HepG2 (cell line): ENCODE results near the gene TRIM2. TPM values are rescaled to one million over a fixed set of nuclear protein-coding genes. Genes with fewer than 3 reads are reported as not detected.

Source experiments
- ARID4A ChIP-seq: sonication (generic); formaldehyde crosslinking; IDR thresholded peaks from 2 replicates; pipeline ENCODE4 v1.5.0; 2020; ENCODE audit warnings: mild to moderate bottlenecking, missing genetic modification reagents, borderline replicate concordance
- CENPT ChIP-seq: sonication (generic); formaldehyde crosslinking; IDR thresholded peaks from 2 replicates; pipeline ENCODE4 v1.8.0; 2022; ENCODE audit warnings: low read depth, mild to moderate bottlenecking, moderate library complexity, missing genetic modification reagents
- FOSL2 ChIP-seq: sonication (generic); formaldehyde crosslinking; IDR thresholded peaks from 2 replicates; pipeline ENCODE4 v1.4.0; 2020; ENCODE audit warnings: missing genetic modification reagents
- NAIF1 ChIP-seq: sonication (generic); formaldehyde crosslinking; IDR thresholded peaks from 2 replicates; pipeline ENCODE4 v1.5.0; 2020; ENCODE audit warnings: mild to moderate bottlenecking, missing genetic modification reagents, borderline replicate concordance
- NFE2L1 ChIP-seq: sonication (generic); formaldehyde crosslinking; IDR thresholded peaks from 2 replicates; pipeline ENCODE4 v1.4.0; 2020; ENCODE audit warnings: missing genetic modification reagents, mild to moderate bottlenecking, borderline replicate concordance
- PHF20 ChIP-seq: sonication (generic); formaldehyde crosslinking; IDR thresholded peaks from 2 replicates; pipeline ENCODE4 v1.5.0; 2020; ENCODE audit warnings: mild to moderate bottlenecking, missing genetic modification reagents
- YEATS2 ChIP-seq: sonication (generic); formaldehyde crosslinking; IDR thresholded peaks from 2 replicates; pipeline ENCODE4 v1.4.0; 2020; ENCODE audit warnings: missing genetic modification reagents, borderline replicate concordance
- ZBTB40 ChIP-seq, 2 experiments: fragments of 450-650 bp in 1 of 2; sonication (generic) in 1 of 2; formaldehyde crosslinking in 1 of 2; IDR thresholded peaks; 2 replicates each; pipeline versions ENCODE4 v1.6.1 to v1.8.0; 2016 to 2022; ENCODE audit warnings: antibody characterized with exemption in 1 of 2, mild to moderate bottlenecking in 1 of 2, missing genetic modification reagents in 1 of 2
- ZFAT ChIP-seq: sonication (generic); formaldehyde crosslinking; conservative IDR thresholded peaks from 2 replicates; pipeline ENCODE4 v1.8.1; 2023; ENCODE audit warnings: missing genetic modification reagents, inconsistent platforms
- ZMAT3 ChIP-seq: sonication (generic); formaldehyde crosslinking; conservative IDR thresholded peaks from 2 replicates; pipeline ENCODE4 v1.7.0; 2021; ENCODE audit warnings: missing genetic modification reagents
- ZNF207 ChIP-seq: fragments of 450-650 bp; IDR thresholded peaks from 2 replicates; pipeline ENCODE4 v1.6.1; 2016; ENCODE audit warnings: antibody characterized with exemption, borderline replicate concordance
- polyA plus RNA-seq, 8 experiments: library from polyadenylated mRNA; depleted of rRNA in 3 of 8; stranded (reverse) in 7 of 8; unstranded in 1 of 8; fragments of >200 nt; fragmentation: Illumina TruSeq in 4 of 8; extraction: Trizol in 4 of 8; gene quantifications; 2 replicates each; pipeline versions ENCODE4 v1.2.1 to v1.2.3, GENCODE V29; 2011 to 2016; ENCODE audit warnings: low read depth in 4 of 8, missing spikeins in 1 of 8, mixed read lengths in 1 of 8; ENCODE audit not compliant: insufficient read depth in 1 of 8
- total RNA-seq, 5 experiments: library from RNA; depleted of rRNA; stranded (reverse); fragments of >200 nt; fragmentation: Illumina TruSeq; extraction: Trizol; gene quantifications; 2 replicates each; pipeline ENCODE4 v1.2.3, GENCODE V29; 2016; ENCODE audit warnings: low read depth in 1 of 5
- TF ChIP-seq, protein P1 (sequence below): sonication (generic); formaldehyde crosslinking; IDR thresholded peaks from 2 replicates; pipeline ENCODE4 v1.4.0; 2020; ENCODE audit warnings: mild to moderate bottlenecking, missing genetic modification reagents
- TF ChIP-seq, protein P2 (sequence below): sonication (generic); formaldehyde crosslinking; IDR thresholded peaks from 2 replicates; pipeline ENCODE4 v1.4.0; 2020; ENCODE audit warnings: missing genetic modification reagents

The TRIM2 gene
- total and polyA plus RNA-seq, 2 of the 13 experiments (the other 11 are each of a cell fraction or from before 2014, with no cell fraction given): 2.1 to 4.2 TPM

DNA sequence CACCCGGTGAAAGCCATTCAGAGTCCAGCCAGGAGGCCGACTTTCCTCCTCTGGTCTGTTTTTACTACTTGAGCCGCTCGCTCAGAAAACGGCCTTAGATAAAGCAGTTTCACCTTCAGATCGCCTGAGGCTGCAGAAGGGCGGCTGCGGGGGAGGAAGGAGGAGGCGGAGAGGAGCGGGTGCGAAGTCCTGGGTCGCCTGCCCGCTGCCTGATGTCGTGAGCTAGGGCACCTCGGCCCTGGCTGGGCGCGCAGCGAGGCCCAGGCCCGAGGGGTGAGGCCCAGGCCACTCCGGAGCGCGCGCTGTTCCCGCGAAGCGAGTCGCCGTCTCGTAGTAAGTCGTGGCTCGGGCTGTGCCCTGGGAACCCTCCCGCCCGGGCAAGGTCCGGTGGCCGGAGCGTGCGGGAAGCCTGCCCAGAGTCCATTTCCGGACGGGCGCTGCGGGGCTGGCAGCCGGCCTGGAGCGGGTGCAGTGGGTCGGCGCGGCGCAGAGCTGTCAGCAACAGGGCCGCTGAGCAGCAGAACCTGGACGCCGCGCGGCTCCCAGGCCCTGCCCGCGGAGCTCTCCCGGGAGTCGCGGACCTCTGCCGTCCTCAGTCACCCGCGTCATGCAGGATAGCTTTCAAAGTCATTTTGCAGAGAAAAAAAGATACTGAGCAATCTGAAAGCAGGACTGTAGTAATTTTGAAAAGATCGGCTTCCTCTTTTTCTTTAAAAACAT is 18.6 kb downstream of the TRIM2 start (continued):
- TF ChIP-seq ZBTB40 (IDR thresholded peaks at IDR 0.05): no peak
- peak; percentile 79 for TF ChIP-seq ZBTB40 (CRISPR knock-in tag; IDR thresholded peaks at IDR 0.05)
- TF ChIP-seq, protein P1, sequence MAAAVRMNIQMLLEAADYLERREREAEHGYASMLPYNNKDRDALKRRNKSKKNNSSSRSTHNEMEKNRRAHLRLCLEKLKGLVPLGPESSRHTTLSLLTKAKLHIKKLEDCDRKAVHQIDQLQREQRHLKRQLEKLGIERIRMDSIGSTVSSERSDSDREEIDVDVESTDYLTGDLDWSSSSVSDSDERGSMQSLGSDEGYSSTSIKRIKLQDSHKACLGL (CRISPR knock-in tag): peak; percentile 93; the same call in 1 of the 2 replicates
- TF ChIP-seq ZFAT: no peak
- no peak for TF ChIP-seq CENPT (CRISPR knock-in tag)
- TF ChIP-seq, protein P2, sequence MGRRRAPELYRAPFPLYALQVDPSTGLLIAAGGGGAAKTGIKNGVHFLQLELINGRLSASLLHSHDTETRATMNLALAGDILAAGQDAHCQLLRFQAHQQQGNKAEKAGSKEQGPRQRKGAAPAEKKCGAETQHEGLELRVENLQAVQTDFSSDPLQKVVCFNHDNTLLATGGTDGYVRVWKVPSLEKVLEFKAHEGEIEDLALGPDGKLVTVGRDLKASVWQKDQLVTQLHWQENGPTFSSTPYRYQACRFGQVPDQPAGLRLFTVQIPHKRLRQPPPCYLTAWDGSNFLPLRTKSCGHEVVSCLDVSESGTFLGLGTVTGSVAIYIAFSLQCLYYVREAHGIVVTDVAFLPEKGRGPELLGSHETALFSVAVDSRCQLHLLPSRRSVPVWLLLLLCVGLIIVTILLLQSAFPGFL (CRISPR knock-in tag): no peak
- TF ChIP-seq NFE2L1 (CRISPR knock-in tag): no peak
- TF ChIP-seq ZNF207: no peak
- TF ChIP-seq YEATS2 (CRISPR knock-in tag): no peak
- peak; percentile 69 for TF ChIP-seq PHF20 (CRISPR knock-in tag)
- TF ChIP-seq ARID4A: peak; percentile 81
- TF ChIP-seq FOSL2 (CRISPR knock-in tag): 0 out of 2 replicates have a peak, but pooled peaks have one; percentile 17
- TF ChIP-seq NAIF1 (CRISPR knock-in tag): peak; percentile 81; the same call in 1 of the 2 replicates
- TF ChIP-seq ZMAT3 (CRISPR knock-in tag): peak; percentile 81; the same call in 1 of the 2 replicates
